PC-9 (cell line): ENCODE results near the gene GORAB. TPM values are rescaled to one million over a fixed set of nuclear protein-coding genes. Genes with fewer than 3 reads are reported as not detected.

Experiments
- BruUV-seq: library from RNA; stranded (reverse); fragments of 400-500 nt; replicated peaks from 2 replicates; lab custom pipeline; 2021; lab: Mats Ljungman, UMichigan
- CTCF ChIA-PET: fragments of 300-600 bp; sonication (Branson Sonifier 250); formaldehyde crosslinking; loops from one replicate; lab custom pipeline; 2022; ENCODE audit warnings: antibody characterized with exemption; lab: Charles Lee
- POLR2A ChIA-PET: fragments of 300-600 bp; sonication (Branson Sonifier 250); formaldehyde crosslinking; loops from one replicate; lab custom pipeline; 2022; ENCODE audit warnings: antibody characterized with exemption; ENCODE audit not compliant: unreplicated experiment; lab: Charles Lee
- DNase-seq, 2 experiments: peaks; one replicate each; pipeline versions ENCODE4 v3.0.0 to v3.0.0-alpha.2; 2015 to 2022; ENCODE audit warnings: mixed read lengths in 1 of 2
- H2AFZ ChIP-seq: fragments of 200-600 bp; sonication (generic); 2 replicates; pipeline ENCODE4 v1.8.1; 2017; ENCODE audit warnings: antibody characterized with exemption
- H3F3A ChIP-seq: fragments of 200-600 bp; sonication (generic); 2 replicates; pipeline ENCODE4 v1.8.1; 2017; ENCODE audit warnings: antibody characterized with exemption, mild to moderate bottlenecking, low read depth; ENCODE audit not compliant: insufficient read depth
- H3K27ac ChIP-seq: fragments of 200-600 bp; sonication (generic); 2 replicates; pipeline ENCODE4 v1.6.1; 2016; ENCODE audit warnings: mixed run types
- H3K27me3 ChIP-seq: fragments of 200-600 bp; sonication (generic); 2 replicates; pipeline ENCODE4 v1.6.1; 2016; ENCODE audit warnings: low read depth, mixed run types; ENCODE audit not compliant: insufficient read depth
- H3K36me3 ChIP-seq: fragments of 200-600 bp; sonication (generic); 2 replicates; pipeline ENCODE4 v1.6.1; 2016; ENCODE audit warnings: low read depth, mixed run types
- H3K4me1 ChIP-seq: fragments of 200-600 bp; sonication (generic); replicated peaks from 2 replicates; pipeline ENCODE4 v1.6.1; 2016; ENCODE audit warnings: mixed run types; ENCODE audit not compliant: insufficient read depth
- H3K4me2 ChIP-seq: fragments of 200-600 bp; sonication (generic); 2 replicates; pipeline ENCODE4 v1.6.1; 2017; ENCODE audit warnings: mixed run types
- H3K4me3 ChIP-seq: fragments of 200-600 bp; sonication (generic); 2 replicates; pipeline ENCODE4 v1.6.1; 2016; ENCODE audit warnings: mixed run types
- H3K79me2 ChIP-seq: fragments of 200-600 bp; sonication (generic); 2 replicates; pipeline ENCODE4 v1.6.1; 2017; ENCODE audit warnings: low read depth, mixed run types
- H3K9me2 ChIP-seq: fragments of 200-600 bp; sonication (generic); 2 replicates; pipeline ENCODE4 v1.8.1; 2017; ENCODE audit warnings: mild to moderate bottlenecking; ENCODE audit not compliant: insufficient read depth
- H3K9me3 ChIP-seq: fragments of 200-600 bp; sonication (generic); 2 replicates; pipeline ENCODE4 v1.8.1; 2016; ENCODE audit warnings: low read depth; ENCODE audit not compliant: insufficient read depth
- H4K20me1 ChIP-seq: fragments of 200-600 bp; sonication (generic); 2 replicates; pipeline ENCODE4 v1.8.1; 2017; ENCODE audit not compliant: insufficient read depth
- CTCF ChIP-seq: fragments of 200-600 bp; sonication (generic); conservative IDR thresholded peaks from 2 replicates; pipeline ENCODE4 v1.6.1; 2017; ENCODE audit warnings: mixed run types, antibody characterized with exemption, mild to moderate bottlenecking, moderate library complexity
- EZH2 ChIP-seq: fragments of 200-600 bp; sonication (generic); IDR thresholded peaks from 2 replicates; pipeline ENCODE4 v1.8.0; 2017; ENCODE audit warnings: antibody characterized with exemption, low read depth
- intact Hi-C: fragments of 100-400 bp; cut with micrococcal nuclease; formaldehyde crosslinking; loops from one replicate; pipeline ENCODE4 v1.10.0; 2022; ENCODE audit not compliant: unreplicated experiment
- total RNA-seq: library from RNA; stranded (reverse); gene quantifications from 2 replicates; pipeline ENCODE4 v1.2.3, GENCODE V29; 2021

GORAB gene
- total RNA-seq, 1 experiment from 2014 or later = 8.4 TPM

- no peak overlapping the region for H3K27ac ChIP-seq
- H3K4me3 ChIP-seq = no peak overlapping the region
- no peaks in the 10 kb centered on the region for H4K20me1 ChIP-seq
- intact Hi-C loops = no loop called here
- no peaks in the 10 kb centered on the region for H3F3A ChIP-seq
- peaks cover 19% of the 10 kb centered on the region; the same call in 1 of the 2 replicates for H3K36me3 ChIP-seq
- ChIA-PET POLR2A (no interaction called here), CTCF (no interaction called here)
- H2AFZ ChIP-seq = no peak overlapping the region
- no peaks in the 10 kb centered on the region for H3K9me2 ChIP-seq
- H3K9me3 ChIP-seq = peaks cover 12% of the 10 kb centered on the region
- no peaks in the 10 kb centered on the region for H3K27me3 ChIP-seq
- no peak overlapping the region for H3K4me2 ChIP-seq
- no TSS peak for BruUV-seq
- no peak for DNase-seq
- no peaks in the 10 kb centered on the region; the same call in 1 of the 2 replicates for H3K4me1 ChIP-seq
- H3K79me2 ChIP-seq = no peaks in the 10 kb centered on the region
- TF ChIP-seq EZH2 = no peak
- no peak for TF ChIP-seq CTCF
Observed at GRCh38 chr1:170555370-170555769, 23.4 kb downstream of the GORAB start.

- BruUV-seq = no TSS peak
- Histone ChIP-seq H3K36me3 (peaks cover 9% of the 10 kb centered on the region; the same call in 1 of the 2 replicates), H3F3A (no peaks in the 10 kb centered on the region), H3K27me3 (no peaks in the 10 kb centered on the region), H3K4me1 (peaks cover under 1% of the 10 kb centered on the region), H3K9me3 (peaks cover 17% of the 10 kb centered on the region), H3K9me2 (no peaks in the 10 kb centered on the region), H3K4me2 (no peak overlapping the region), H3K27ac (no peak overlapping the region), H3K79me2 (no peaks in the 10 kb centered on the region), H3K4me3 (no peak overlapping the region), H4K20me1 (no peaks in the 10 kb centered on the region), H2AFZ (no peak overlapping the region)
- ChIA-PET POLR2A (no interaction called here), CTCF (no interaction called here)
- no peak for DNase-seq
- intact Hi-C loops = no loop called here
- TF ChIP-seq CTCF (no peak), EZH2 (no peak)
Observed at GRCh38 chr1:170556917-170557316, 25.0 kb downstream of the GORAB start.

GRCh38 chr1:170558731-170559130 is 26.8 kb downstream of the GORAB start:
- no peaks in the 10 kb centered on the region for H3K79me2 ChIP-seq
- ChIA-PET CTCF (no interaction called here), POLR2A (no interaction called here)
- peaks cover 17% of the 10 kb centered on the region for H3K4me1 ChIP-seq
- peaks cover 6% of the 10 kb centered on the region; the same call in 1 of the 2 replicates for H3F3A ChIP-seq
- no peaks in the 10 kb centered on the region for H3K27me3 ChIP-seq
- H3K4me2 ChIP-seq = no peak overlapping the region
- intact Hi-C loops = no loop called here
- H3K4me3 ChIP-seq = no peak overlapping the region
- no peaks in the 10 kb centered on the region for H3K36me3 ChIP-seq
- BruUV-seq = no TSS peak
- no peak overlapping the region for H2AFZ ChIP-seq
- TF ChIP-seq CTCF = no peak
- no peak for TF ChIP-seq EZH2
- DNase-seq = no peak
- H3K9me2 ChIP-seq = no peaks in the 10 kb centered on the region
- peaks cover 17% of the 10 kb centered on the region for H3K9me3 ChIP-seq
- no peaks in the 10 kb centered on the region for H4K20me1 ChIP-seq
- H3K27ac ChIP-seq = no peak overlapping the region
